A673 (cell line): Measurements from ENCODE around the gene MEF2B.

Experiments used
- CTCF ChIP-seq: fragments of 300-800, 200-600 bp; sonication (generic); conservative IDR thresholded peaks from 2 replicates; pipeline ENCODE4 v1.5.1; 2017; ENCODE audit warnings: low read depth, mild to moderate bottlenecking, antibody characterized with exemption, low read length, moderate library complexity, mixed read lengths
- EZH2 ChIP-seq: fragments of 200-600 bp; sonication (generic); IDR thresholded peaks from 2 replicates; pipeline ENCODE4 v1.6.1; 2017; ENCODE audit warnings: borderline replicate concordance, low read depth, mild to moderate bottlenecking, mixed read lengths, antibody characterized with exemption, low read length; ENCODE audit not compliant: poor library complexity, severe bottlenecking

GRCh38 chr19:19142347-19142746 is 27.7 kb downstream of the MEF2B start:
- TF ChIP-seq CTCF (no peak), EZH2 (no peak)
